ENCODE data around the gene ERMP1.

Gene ERMP1

GRCh38 chr9:5799314-5799713, 33.6 kb downstream of the ERMP1 start:
- Histone ChIP-seq H3K9ac (ENCODE audit: low read length) (no peak overlapping the region), H2BK5ac (ENCODE audit: low read length) (no peak overlapping the region), H3K4me3 (ENCODE audit: low read length) (no peak overlapping the region), H3K79me2 (ENCODE audit: control insufficient read depth, insufficient read depth, low read length) (no peaks in the 10 kb centered on the region), H3K18ac (ENCODE audit: low read length) (no peak overlapping the region), H4K5ac (ENCODE audit: low read length) (no peak overlapping the region), H3K27me3 (ENCODE audit: insufficient read depth, low read length, poor library complexity) (no peaks in the 10 kb centered on the region), H3K4me2 (ENCODE audit: low read length) (no peak overlapping the region), H2BK15ac (replicated peaks; ENCODE audit: low read depth) (no peak overlapping the region), H2AK5ac (ENCODE audit: low read length) (no peak overlapping the region), H3K23ac (ENCODE audit: low read length) (no peak overlapping the region), H4K8ac (ENCODE audit: low read depth, low read length) (no peak overlapping the region), H3K4me1 (ENCODE audit: control insufficient read depth, low read depth, low read length) (no peaks in the 10 kb centered on the region), H3K56ac (ENCODE audit: low read length) (no peak overlapping the region), H3K36me3 (ENCODE audit: control insufficient read depth, insufficient read depth, low read length) (no peaks in the 10 kb centered on the region), H3K4ac (ENCODE audit: low read depth, low read length) (no peak overlapping the region), H2BK120ac (ENCODE audit: low read depth, low read length) (no peak overlapping the region), H3K27ac (ENCODE audit: low read depth, low read length) (no peak overlapping the region), H3K79me1 (ENCODE audit: low read length) (no peaks in the 10 kb centered on the region)
- WGBS (ENCODE audit: extremely low coverage, insufficient coverage, low lambda C conversion rate): no CpG with 5 or more reads among the region's 5 CpGs
- peak; percentile 40 for DNase-seq

GRCh38 chr9:5798581-5798980, 34.3 kb downstream of the ERMP1 start:
- no peak overlapping the region for H3K56ac ChIP-seq (ENCODE audit: low read length)
- no peak overlapping the region for H3K4me3 ChIP-seq (ENCODE audit: low read length)
- no peak overlapping the region for H2AK5ac ChIP-seq (ENCODE audit: low read length)
- no peak overlapping the region for H3K27ac ChIP-seq (ENCODE audit: low read depth, low read length)
- no peak overlapping the region for H3K4me2 ChIP-seq (ENCODE audit: low read length)
- H3K27me3 ChIP-seq (ENCODE audit: insufficient read depth, low read length, poor library complexity): no peaks in the 10 kb centered on the region
- no peak overlapping the region for H3K9ac ChIP-seq (ENCODE audit: low read length)
- H4K5ac ChIP-seq (ENCODE audit: low read length): no peak overlapping the region
- no peaks in the 10 kb centered on the region for H3K79me1 ChIP-seq (ENCODE audit: low read length)
- H3K79me2 ChIP-seq (ENCODE audit: control insufficient read depth, insufficient read depth, low read length): no peaks in the 10 kb centered on the region
- WGBS (ENCODE audit: extremely low coverage, insufficient coverage, low lambda C conversion rate): no CpG with 5 or more reads among the region's 2 CpGs
- H3K4ac ChIP-seq (ENCODE audit: low read depth, low read length): no peak overlapping the region
- no peaks in the 10 kb centered on the region for H3K4me1 ChIP-seq (ENCODE audit: control insufficient read depth, low read depth, low read length)
- DNase-seq: peak; percentile 72
- no peak overlapping the region for H2BK120ac ChIP-seq (ENCODE audit: low read depth, low read length)
- H2BK5ac ChIP-seq (ENCODE audit: low read length): no peak overlapping the region
- H3K18ac ChIP-seq (ENCODE audit: low read length): no peak overlapping the region
- H2BK15ac ChIP-seq (replicated peaks; ENCODE audit: low read depth): no peak overlapping the region
- no peak overlapping the region for H4K8ac ChIP-seq (ENCODE audit: low read depth, low read length)
- H3K23ac ChIP-seq (ENCODE audit: low read length): no peak overlapping the region
- no peaks in the 10 kb centered on the region for H3K36me3 ChIP-seq (ENCODE audit: control insufficient read depth, insufficient read depth, low read length)

GRCh38 chr9:5796298-5796697, 36.6 kb downstream of the ERMP1 start:
- H3K4ac ChIP-seq (ENCODE audit: low read depth, low read length): no peak overlapping the region
- no peak overlapping the region for H2AK5ac ChIP-seq (ENCODE audit: low read length)
- no peaks in the 10 kb centered on the region for H3K27me3 ChIP-seq (ENCODE audit: insufficient read depth, low read length, poor library complexity)
- no peak overlapping the region for H3K4me2 ChIP-seq (ENCODE audit: low read length)
- H2BK5ac ChIP-seq (ENCODE audit: low read length): no peak overlapping the region
- no peak overlapping the region for H3K9ac ChIP-seq (ENCODE audit: low read length)
- H3K56ac ChIP-seq (ENCODE audit: low read length): no peak overlapping the region
- WGBS (ENCODE audit: extremely low coverage, insufficient coverage, low lambda C conversion rate): no CpG with 5 or more reads among the region's 2 CpGs
- H3K79me1 ChIP-seq (ENCODE audit: low read length): no peaks in the 10 kb centered on the region
- no peak overlapping the region for H3K18ac ChIP-seq (ENCODE audit: low read length)
- no peak overlapping the region for H3K27ac ChIP-seq (ENCODE audit: low read depth, low read length)
- no peaks in the 10 kb centered on the region for H3K36me3 ChIP-seq (ENCODE audit: control insufficient read depth, insufficient read depth, low read length)
- H2BK120ac ChIP-seq (ENCODE audit: low read depth, low read length): no peak overlapping the region
- H3K4me1 ChIP-seq (ENCODE audit: control insufficient read depth, low read depth, low read length): no peaks in the 10 kb centered on the region
- H4K8ac ChIP-seq (ENCODE audit: low read depth, low read length): no peak overlapping the region
- H4K5ac ChIP-seq (ENCODE audit: low read length): no peak overlapping the region
- H3K23ac ChIP-seq (ENCODE audit: low read length): no peak overlapping the region
- no peak for DNase-seq
- no peak overlapping the region for H2BK15ac ChIP-seq (replicated peaks; ENCODE audit: low read depth)
- H3K4me3 ChIP-seq (ENCODE audit: low read length): no peak overlapping the region
- no peaks in the 10 kb centered on the region for H3K79me2 ChIP-seq (ENCODE audit: control insufficient read depth, insufficient read depth, low read length)

- Histone ChIP-seq H3K27ac (ENCODE audit: low read depth, low read length) (no peak overlapping the region), H4K5ac (ENCODE audit: low read length) (no peak overlapping the region), H3K23ac (ENCODE audit: low read length) (no peak overlapping the region), H3K4ac (ENCODE audit: low read depth, low read length) (no peak overlapping the region), H3K36me3 (ENCODE audit: control insufficient read depth, insufficient read depth, low read length) (no peaks in the 10 kb centered on the region), H2BK120ac (ENCODE audit: low read depth, low read length) (no peak overlapping the region), H3K18ac (ENCODE audit: low read length) (no peak overlapping the region), H4K8ac (ENCODE audit: low read depth, low read length) (no peak overlapping the region), H3K4me3 (ENCODE audit: low read length) (no peak overlapping the region), H3K9ac (ENCODE audit: low read length) (no peak overlapping the region), H2BK5ac (ENCODE audit: low read length) (no peak overlapping the region), H3K79me2 (ENCODE audit: control insufficient read depth, insufficient read depth, low read length) (no peaks in the 10 kb centered on the region), H3K4me1 (ENCODE audit: control insufficient read depth, low read depth, low read length) (no peaks in the 10 kb centered on the region), H3K4me2 (ENCODE audit: low read length) (no peak overlapping the region), H2BK15ac (replicated peaks; ENCODE audit: low read depth) (no peak overlapping the region), H2AK5ac (ENCODE audit: low read length) (no peak overlapping the region), H3K79me1 (ENCODE audit: low read length) (no peaks in the 10 kb centered on the region), H3K56ac (ENCODE audit: low read length) (no peak overlapping the region), H3K27me3 (ENCODE audit: insufficient read depth, low read length, poor library complexity) (no peaks in the 10 kb centered on the region)
- DNase-seq: no peak
- WGBS (ENCODE audit: extremely low coverage, insufficient coverage, low lambda C conversion rate): no CpG with 5 or more reads among the region's 1 CpG
Observed at GRCh38 chr9:5793812-5794211, 39.1 kb downstream of the ERMP1 start.

GRCh38 chr9:5791870-5792269, 41.0 kb downstream of the ERMP1 start:
- no peak overlapping the region for H3K23ac ChIP-seq (ENCODE audit: low read length)

GRCh38 chr9:5790923-5791322, 42.0 kb downstream of the ERMP1 start:
- Histone ChIP-seq H3K23ac (ENCODE audit: low read length) (no peak overlapping the region), H3K4me1 (ENCODE audit: control insufficient read depth, low read depth, low read length) (no peaks in the 10 kb centered on the region), H3K4me2 (ENCODE audit: low read length) (no peak overlapping the region), H3K79me1 (ENCODE audit: low read length) (no peaks in the 10 kb centered on the region), H2BK120ac (ENCODE audit: low read depth, low read length) (no peak overlapping the region), H2BK15ac (replicated peaks; ENCODE audit: low read depth) (no peak overlapping the region), H4K8ac (ENCODE audit: low read depth, low read length) (no peak overlapping the region), H4K5ac (ENCODE audit: low read length) (no peak overlapping the region), H3K4ac (ENCODE audit: low read depth, low read length) (no peak overlapping the region), H3K36me3 (ENCODE audit: control insufficient read depth, insufficient read depth, low read length) (no peaks in the 10 kb centered on the region), H2AK5ac (ENCODE audit: low read length) (no peak overlapping the region), H3K27me3 (ENCODE audit: insufficient read depth, low read length, poor library complexity) (no peaks in the 10 kb centered on the region), H3K4me3 (ENCODE audit: low read length) (no peak overlapping the region), H3K56ac (ENCODE audit: low read length) (no peak overlapping the region), H3K79me2 (ENCODE audit: control insufficient read depth, insufficient read depth, low read length) (no peaks in the 10 kb centered on the region), H2BK5ac (ENCODE audit: low read length) (no peak overlapping the region), H3K18ac (ENCODE audit: low read length) (no peak overlapping the region), H3K27ac (ENCODE audit: low read depth, low read length) (no peak overlapping the region), H3K9ac (ENCODE audit: low read length) (no peak overlapping the region)
- WGBS (ENCODE audit: extremely low coverage, insufficient coverage, low lambda C conversion rate): no CpG with 5 or more reads among the region's 1 CpG
- DNase-seq: no peak

More at GRCh38 chr9:5791870-5792269, 41.0 kb downstream of the ERMP1 start:
- Histone ChIP-seq H3K36me3 (ENCODE audit: control insufficient read depth, insufficient read depth, low read length) (no peaks in the 10 kb centered on the region), H3K27me3 (ENCODE audit: insufficient read depth, low read length, poor library complexity) (no peaks in the 10 kb centered on the region), H3K9ac (ENCODE audit: low read length) (no peak overlapping the region), H2BK5ac (ENCODE audit: low read length) (no peak overlapping the region), H4K5ac (ENCODE audit: low read length) (no peak overlapping the region), H3K79me1 (ENCODE audit: low read length) (no peaks in the 10 kb centered on the region), H3K4me2 (ENCODE audit: low read length) (no peak overlapping the region), H3K4me1 (ENCODE audit: control insufficient read depth, low read depth, low read length) (no peaks in the 10 kb centered on the region), H2BK15ac (replicated peaks; ENCODE audit: low read depth) (no peak overlapping the region), H4K8ac (ENCODE audit: low read depth, low read length) (no peak overlapping the region), H3K27ac (ENCODE audit: low read depth, low read length) (no peak overlapping the region), H3K79me2 (ENCODE audit: control insufficient read depth, insufficient read depth, low read length) (no peaks in the 10 kb centered on the region), H3K4me3 (ENCODE audit: low read length) (no peak overlapping the region), H3K56ac (ENCODE audit: low read length) (no peak overlapping the region), H3K18ac (ENCODE audit: low read length) (no peak overlapping the region), H2AK5ac (ENCODE audit: low read length) (no peak overlapping the region), H2BK120ac (ENCODE audit: low read depth, low read length) (no peak overlapping the region), H3K4ac (ENCODE audit: low read depth, low read length) (no peak overlapping the region)
- WGBS (ENCODE audit: extremely low coverage, insufficient coverage, low lambda C conversion rate): no CpG with 5 or more reads among the region's 3 CpGs
- no peak for DNase-seq

All from mesendoderm (in vitro differentiated cells).